ENCODE measurements around the gene PTPRN2. TPM values are rescaled to one million over a fixed set of nuclear protein-coding genes. Genes with fewer than 3 reads are reported as not detected.

The PTPRN2 gene
- total and polyA plus RNA-seq, 4 donors: 18.1 to 69.9 (median 50.4) TPM

- H3K9me3 ChIP-seq (ENCODE audit: control insufficient read depth, insufficient read depth, low read length): no peaks in the 10 kb centered on the region
- no peaks in the 10 kb centered on the region for H3K27me3 ChIP-seq (ENCODE audit: control insufficient read depth, insufficient read depth, low read length)
- H3K36me3 ChIP-seq (ENCODE audit: control insufficient read depth, insufficient read depth, low read length): peaks cover 62% of the 10 kb centered on the region
- H3K4me1 ChIP-seq (ENCODE audit: control insufficient read depth, insufficient read depth, low read length): peaks cover 16% of the 10 kb centered on the region
- 89% methylated on average over 1 of the region's 1 CpG for WGBS (ENCODE audit: insufficient coverage)
- H3K27ac ChIP-seq (ENCODE audit: low read depth, low read length): no peak overlapping the region
- DNase-seq (ENCODE audit: low read depth in 4 of 6, low spot score in 6 of 6): no peak
- H3K4me3 ChIP-seq (ENCODE audit: low read depth, low read length): no peak overlapping the region
Observed at GRCh38 chr7:157557263-157557662, 1030.4 kb downstream of the PTPRN2 start.

- H3K27ac ChIP-seq (ENCODE audit: low read depth, low read length): no peak overlapping the region
Observed at GRCh38 chr7:157556642-157556944, 1031.0 kb downstream of the PTPRN2 start.

GRCh38 chr7:157555944-157556641 lies 1031.5 kb downstream of the PTPRN2 start:
- no peaks in the 10 kb centered on the region for H3K9me3 ChIP-seq (ENCODE audit: control insufficient read depth, insufficient read depth, low read length)
- H3K27me3 ChIP-seq (ENCODE audit: control insufficient read depth, insufficient read depth, low read length): no peaks in the 10 kb centered on the region
- H3K27ac ChIP-seq (ENCODE audit: low read depth, low read length): no peak overlapping the region
- no peak overlapping the region for H3K4me3 ChIP-seq (ENCODE audit: low read depth, low read length)
- no peak for DNase-seq (ENCODE audit: low read depth in 4 of 6, low spot score in 6 of 6)
- 92% methylated on average over 7 of the region's 10 CpGs for WGBS (ENCODE audit: insufficient coverage)
- H3K36me3 ChIP-seq (ENCODE audit: control insufficient read depth, insufficient read depth, low read length): peaks cover 61% of the 10 kb centered on the region
- peaks cover 12% of the 10 kb centered on the region for H3K4me1 ChIP-seq (ENCODE audit: control insufficient read depth, insufficient read depth, low read length)

More at GRCh38 chr7:157556642-157556944, 1031.0 kb downstream of the PTPRN2 start:
- no peak overlapping the region for H3K4me3 ChIP-seq (ENCODE audit: low read depth, low read length)
- DNase-seq (ENCODE audit: low read depth in 4 of 6, low spot score in 6 of 6): no peak
- peaks cover 16% of the 10 kb centered on the region for H3K4me1 ChIP-seq (ENCODE audit: control insufficient read depth, insufficient read depth, low read length)
- H3K9me3 ChIP-seq (ENCODE audit: control insufficient read depth, insufficient read depth, low read length): no peaks in the 10 kb centered on the region
- peaks cover 62% of the 10 kb centered on the region for H3K36me3 ChIP-seq (ENCODE audit: control insufficient read depth, insufficient read depth, low read length)
- WGBS (ENCODE audit: insufficient coverage): 100% methylated on average over 1 of the region's 1 CpG
- H3K27me3 ChIP-seq (ENCODE audit: control insufficient read depth, insufficient read depth, low read length): no peaks in the 10 kb centered on the region

- Histone ChIP-seq H3K27ac (ENCODE audit: low read depth, low read length) (no peak overlapping the region), H3K27me3 (ENCODE audit: control insufficient read depth, insufficient read depth, low read length) (no peaks in the 10 kb centered on the region), H3K9me3 (ENCODE audit: control insufficient read depth, insufficient read depth, low read length) (no peaks in the 10 kb centered on the region), H3K4me1 (ENCODE audit: control insufficient read depth, insufficient read depth, low read length) (peaks cover 17% of the 10 kb centered on the region), H3K36me3 (ENCODE audit: control insufficient read depth, insufficient read depth, low read length) (peaks cover 59% of the 10 kb centered on the region), H3K4me3 (ENCODE audit: low read depth, low read length) (no peak overlapping the region)
- 69% methylated on average over 12 of the region's 12 CpGs for WGBS (ENCODE audit: insufficient coverage)
- peak in 1 of 6 donors; percentile 74 for DNase-seq (ENCODE audit: low read depth in 4 of 6, low spot score in 6 of 6)
Observed at GRCh38 chr7:157555313-157555712, 1032.3 kb downstream of the PTPRN2 start.

- WGBS (ENCODE audit: insufficient coverage): 80% methylated on average over 21 of the region's 28 CpGs
- DNase-seq (ENCODE audit: low read depth in 4 of 6, low spot score in 6 of 6): no peak
- Histone ChIP-seq H3K27me3 (ENCODE audit: control insufficient read depth, insufficient read depth, low read length) (no peaks in the 10 kb centered on the region), H3K9me3 (ENCODE audit: control insufficient read depth, insufficient read depth, low read length) (no peaks in the 10 kb centered on the region), H3K4me1 (ENCODE audit: control insufficient read depth, insufficient read depth, low read length) (peaks cover 20% of the 10 kb centered on the region), H3K4me3 (ENCODE audit: low read depth, low read length) (no peak overlapping the region), H3K36me3 (ENCODE audit: control insufficient read depth, insufficient read depth, low read length) (peaks cover 58% of the 10 kb centered on the region), H3K27ac (ENCODE audit: low read depth, low read length) (no peak overlapping the region)
Observed at GRCh38 chr7:157554393-157555238, 1033.0 kb downstream of the PTPRN2 start.

- peaks cover 53% of the 10 kb centered on the region for H3K36me3 ChIP-seq (ENCODE audit: control insufficient read depth, insufficient read depth, low read length)
- peaks cover 22% of the 10 kb centered on the region for H3K4me1 ChIP-seq (ENCODE audit: control insufficient read depth, insufficient read depth, low read length)
- WGBS (ENCODE audit: insufficient coverage): 82% methylated on average over 10 of the region's 18 CpGs
- no peaks in the 10 kb centered on the region for H3K9me3 ChIP-seq (ENCODE audit: control insufficient read depth, insufficient read depth, low read length)
- no peak for DNase-seq (ENCODE audit: low read depth in 4 of 6, low spot score in 6 of 6)
- no peak overlapping the region for H3K27ac ChIP-seq (ENCODE audit: low read depth, low read length)
- no peaks in the 10 kb centered on the region for H3K27me3 ChIP-seq (ENCODE audit: control insufficient read depth, insufficient read depth, low read length)
- no peak overlapping the region for H3K4me3 ChIP-seq (ENCODE audit: low read depth, low read length)
Observed at GRCh38 chr7:157553256-157553655, 1034.4 kb downstream of the PTPRN2 start.

- Histone ChIP-seq H3K4me1 (ENCODE audit: control insufficient read depth, insufficient read depth, low read length) (peaks cover 22% of the 10 kb centered on the region), H3K27ac (ENCODE audit: low read depth, low read length) (no peak overlapping the region), H3K36me3 (ENCODE audit: control insufficient read depth, insufficient read depth, low read length) (peaks cover 56% of the 10 kb centered on the region), H3K4me3 (ENCODE audit: low read depth, low read length) (no peak overlapping the region), H3K27me3 (ENCODE audit: control insufficient read depth, insufficient read depth, low read length) (no peaks in the 10 kb centered on the region), H3K9me3 (ENCODE audit: control insufficient read depth, insufficient read depth, low read length) (no peaks in the 10 kb centered on the region)
- no peak for DNase-seq (ENCODE audit: low read depth in 4 of 6, low spot score in 6 of 6)
- 78% methylated on average over 15 of the region's 26 CpGs for WGBS (ENCODE audit: insufficient coverage)
Observed at GRCh38 chr7:157552295-157552993, 1035.2 kb downstream of the PTPRN2 start.

GRCh38 chr7:157551325-157552070 lies 1036.1 kb downstream of the PTPRN2 start:
- Histone ChIP-seq H3K27ac (ENCODE audit: low read depth, low read length) (no peak overlapping the region), H3K36me3 (ENCODE audit: control insufficient read depth, insufficient read depth, low read length) (peaks cover 64% of the 10 kb centered on the region), H3K9me3 (ENCODE audit: control insufficient read depth, insufficient read depth, low read length) (no peaks in the 10 kb centered on the region), H3K27me3 (ENCODE audit: control insufficient read depth, insufficient read depth, low read length) (no peaks in the 10 kb centered on the region), H3K4me1 (ENCODE audit: control insufficient read depth, insufficient read depth, low read length) (peaks cover 22% of the 10 kb centered on the region), H3K4me3 (ENCODE audit: low read depth, low read length) (no peak overlapping the region)
- WGBS (ENCODE audit: insufficient coverage): 92% methylated on average over 10 of the region's 13 CpGs
- DNase-seq (ENCODE audit: low read depth in 4 of 6, low spot score in 6 of 6): no peak
